Ramos (cell line): ENCODE data around the gene CLCN7.

Experiments used
- in situ Hi-C: fragments of 300-500 bp; cut with MboI; formaldehyde crosslinking; loops from one replicate; pipeline ENCODE4 v1.14.3; 2022; ENCODE audit warnings: low sequenced_read_pairs; ENCODE audit not compliant: unreplicated experiment

The CLCN7 gene

GRCh38 chr16:1503110-1503955, 28.5 kb upstream of the CLCN7 start:
- in situ Hi-C loops = no loop called here

GRCh38 chr16:1502092-1503004, 27.5 kb upstream of the CLCN7 start:
- in situ Hi-C loops = no loop called here

- in situ Hi-C loops = no loop called here
Observed at GRCh38 chr16:1501630-1502029, 26.8 kb upstream of the CLCN7 start.

GRCh38 chr16:1500465-1501150, 25.8 kb upstream of the CLCN7 start:
- in situ Hi-C loops = no loop called here

GRCh38 chr16:1499756-1500464, 25.1 kb upstream of the CLCN7 start:
- in situ Hi-C loops = no loop called here

- in situ Hi-C loops = no loop called here
Observed at GRCh38 chr16:1498899-1499676, 24.3 kb upstream of the CLCN7 start.

GRCh38 chr16:1497014-1497598, 22.3 kb upstream of the CLCN7 start:
- in situ Hi-C loops = no loop called here

- in situ Hi-C loops = no loop called here
Observed at GRCh38 chr16:1496464-1496863, 21.6 kb upstream of the CLCN7 start.

- in situ Hi-C loops = no loop called here
Observed at GRCh38 chr16:1495889-1496262, 21.0 kb upstream of the CLCN7 start.

- in situ Hi-C loops = no loop called here
Observed at GRCh38 chr16:1495211-1495888, 20.5 kb upstream of the CLCN7 start.

GRCh38 chr16:1494711-1495110, 19.9 kb upstream of the CLCN7 start:
- in situ Hi-C loops = no loop called here

- in situ Hi-C loops = no loop called here
Observed at GRCh38 chr16:1494129-1494640, 19.4 kb upstream of the CLCN7 start.

GRCh38 chr16:1493746-1494094, 18.9 kb upstream of the CLCN7 start:
- in situ Hi-C loops = no loop called here

GRCh38 chr16:1492923-1493745, 18.3 kb upstream of the CLCN7 start, which contains the start of gene TELO2:
Gene TELO2, plus strand, starts transcription at chr16:1493360. Its CDS starts 922 bp downstream, at chr16:1494282.
- in situ Hi-C loops = no loop called here

GRCh38 chr16:1492082-1492922, 17.5 kb upstream of the CLCN7 start:
- in situ Hi-C loops = no loop called here

GRCh38 chr16:1491327-1491726, 16.5 kb upstream of the CLCN7 start:
- in situ Hi-C loops = no loop called here
